Measurements from ENCODE around the gene TRERF1. TPM values are rescaled to one million over a fixed set of nuclear protein-coding genes. Genes with fewer than 3 reads are reported as not detected.
"Not testable (repeated sequence)": the region's sequence is repeated elsewhere in the genome, so short reads cannot be mapped to it uniquely, and the experiment has no call there.

TRERF1 gene
- total and polyA plus RNA-seq, 2 experiments from 2014 or later = 3.2 to 5.1 TPM

GRCh38 chr6:42448391-42448790 lies 3.3 kb downstream of the TRERF1 start:
- peak overlapping the region; percentile 88 for H3K4me2 ChIP-seq
- H3K4me1 ChIP-seq (ENCODE audit: insufficient read depth) = peaks cover 15% of the 10 kb centered on the region
- H3K27me3 ChIP-seq = no peaks in the 10 kb centered on the region
- peak overlapping the region; percentile 58 for H3K27ac ChIP-seq
- no peaks in the 10 kb centered on the region for H3K9me2 ChIP-seq (replicated peaks; ENCODE audit: insufficient read depth)
- no peaks in the 10 kb centered on the region for H4K20me1 ChIP-seq (ENCODE audit: insufficient read depth, poor library complexity, severe bottlenecking)
- TF ChIP-seq EZH2phosphoT487 (IDR thresholded peaks at IDR 0.05; ENCODE audit: low read depth, severe bottlenecking, unreplicated experiment) (no peak), EZH2 (IDR thresholded peaks at IDR 0.05; ENCODE audit: borderline replicate concordance) (no peak), CTCF (IDR thresholded peaks at IDR 0.05; ENCODE audit: poor library complexity) (no peak)
- WGBS (ENCODE audit: low lambda C conversion rate, missing lambda C conversion rate) = 72% methylated on average over 5 of the region's 5 CpGs
- no peak overlapping the region for H3K4me3 ChIP-seq
- no peak overlapping the region for H2AFZ ChIP-seq
- no peaks in the 10 kb centered on the region for H3K36me3 ChIP-seq (replicated peaks; ENCODE audit: insufficient read depth, low read depth)
- no peak for DNase-seq (ENCODE audit: low spot score)
- peaks cover 75% of the 10 kb centered on the region for H3K79me2 ChIP-seq
- no peaks in the 10 kb centered on the region for H3K9me3 ChIP-seq (ENCODE audit: low read depth)

GRCh38 chr6:42446996-42447395 lies 4.7 kb downstream of the TRERF1 start:
- no peak overlapping the region for H3K4me2 ChIP-seq
- H3K79me2 ChIP-seq = peaks cover 89% of the 10 kb centered on the region
- DNase-seq (ENCODE audit: low spot score) = no peak
- no peaks in the 10 kb centered on the region for H3K9me3 ChIP-seq (ENCODE audit: low read depth)
- H3K9me2 ChIP-seq (replicated peaks; ENCODE audit: insufficient read depth) = no peaks in the 10 kb centered on the region
- WGBS (ENCODE audit: low lambda C conversion rate, missing lambda C conversion rate) = 83% methylated on average over 3 of the region's 3 CpGs
- H3K27ac ChIP-seq = no peak overlapping the region
- TF ChIP-seq EZH2 (IDR thresholded peaks at IDR 0.05; ENCODE audit: borderline replicate concordance) (no peak), EZH2phosphoT487 (IDR thresholded peaks at IDR 0.05; ENCODE audit: low read depth, severe bottlenecking, unreplicated experiment) (no peak), CTCF (IDR thresholded peaks at IDR 0.05; ENCODE audit: poor library complexity) (no peak)
- H3K4me3 ChIP-seq = no peak overlapping the region
- H3K27me3 ChIP-seq = no peaks in the 10 kb centered on the region
- no peaks in the 10 kb centered on the region for H4K20me1 ChIP-seq (ENCODE audit: insufficient read depth, poor library complexity, severe bottlenecking)
- H3K4me1 ChIP-seq (ENCODE audit: insufficient read depth) = peaks cover 29% of the 10 kb centered on the region
- no peaks in the 10 kb centered on the region for H3K36me3 ChIP-seq (replicated peaks; ENCODE audit: insufficient read depth, low read depth)
- H2AFZ ChIP-seq = no peak overlapping the region

- H3K4me3 ChIP-seq = no peak overlapping the region
- no peaks in the 10 kb centered on the region for H3K36me3 ChIP-seq (replicated peaks; ENCODE audit: insufficient read depth, low read depth)
- H3K9me3 ChIP-seq (ENCODE audit: low read depth) = no peaks in the 10 kb centered on the region
- no peak overlapping the region for H3K27ac ChIP-seq
- no peaks in the 10 kb centered on the region for H3K9me2 ChIP-seq (replicated peaks; ENCODE audit: insufficient read depth)
- 87% methylated on average over 5 of the region's 5 CpGs for WGBS (ENCODE audit: low lambda C conversion rate, missing lambda C conversion rate)
- H3K79me2 ChIP-seq = peaks cover 90% of the 10 kb centered on the region
- no peak for DNase-seq (ENCODE audit: low spot score)
- no peak overlapping the region for H2AFZ ChIP-seq
- TF ChIP-seq CTCF (IDR thresholded peaks at IDR 0.05; ENCODE audit: poor library complexity) (no peak), EZH2phosphoT487 (IDR thresholded peaks at IDR 0.05; ENCODE audit: low read depth, severe bottlenecking, unreplicated experiment) (no peak), EZH2 (IDR thresholded peaks at IDR 0.05; ENCODE audit: borderline replicate concordance) (no peak)
- no peaks in the 10 kb centered on the region for H3K27me3 ChIP-seq
- H4K20me1 ChIP-seq (ENCODE audit: insufficient read depth, poor library complexity, severe bottlenecking) = no peaks in the 10 kb centered on the region
- H3K4me2 ChIP-seq = no peak overlapping the region
- peaks cover 35% of the 10 kb centered on the region for H3K4me1 ChIP-seq (ENCODE audit: insufficient read depth)
Measured at GRCh38 chr6:42446370-42446769, 5.4 kb downstream of the TRERF1 start.

GRCh38 chr6:42445955-42446354 lies 5.8 kb downstream of the TRERF1 start:
- H3K27me3 ChIP-seq = not testable (repeated sequence)

More at GRCh38 chr6:42445955-42446354, 5.8 kb downstream of the TRERF1 start:
- Histone ChIP-seq H3K4me1 (ENCODE audit: insufficient read depth) (peaks cover 39% of the 10 kb centered on the region), H3K79me2 (peaks cover 89% of the 10 kb centered on the region)
- not testable (repeated sequence) for H4K20me1 ChIP-seq (ENCODE audit: insufficient read depth, poor library complexity, severe bottlenecking); H3K9me2 ChIP-seq (replicated peaks; ENCODE audit: insufficient read depth); H3K27ac ChIP-seq; H3K9me3 ChIP-seq (ENCODE audit: low read depth); H3K36me3 ChIP-seq (replicated peaks; ENCODE audit: insufficient read depth, low read depth); H3K4me2 ChIP-seq; H2AFZ ChIP-seq; DNase-seq (ENCODE audit: low spot score); H3K4me3 ChIP-seq
- WGBS (ENCODE audit: low lambda C conversion rate, missing lambda C conversion rate) = 95% methylated on average over 7 of the region's 7 CpGs
